Measurements from ENCODE around the gene VPS13D.

Gene VPS13D

GRCh38 chr1:12244078-12244477 is 14.2 kb downstream of the VPS13D start:
- DNase-seq, result no peak

- DNase-seq, result no peak
These were observed 14.8 kb downstream of the VPS13D start for GRCh38 chr1:12244585-12244984.

- DNase-seq, result no peak
These were observed 15.3 kb downstream of the VPS13D start for GRCh38 chr1:12245116-12245515.

- no peak for DNase-seq
These were observed 15.9 kb downstream of the VPS13D start for GRCh38 chr1:12245733-12246132.

GRCh38 chr1:12246584-12246983 is 16.8 kb downstream of the VPS13D start:
- no peak for DNase-seq

GRCh38 chr1:12249181-12249580 is 19.4 kb downstream of the VPS13D start:
- DNase-seq, result no peak

GRCh38 chr1:12249748-12250147 is 19.9 kb downstream of the VPS13D start:
- DNase-seq, result no peak

GRCh38 chr1:12251442-12251841 is 21.6 kb downstream of the VPS13D start:
- DNase-seq, result peak; percentile 56

GRCh38 chr1:12255913-12256312 is 26.1 kb downstream of the VPS13D start:
- no peak for DNase-seq

- DNase-seq, result no peak
These were observed 28.4 kb downstream of the VPS13D start for GRCh38 chr1:12258272-12258671.

GRCh38 chr1:12269351-12269750 is 39.5 kb downstream of the VPS13D start:
- DNase-seq, result no peak

- no peak for DNase-seq
These were observed 41.2 kb downstream of the VPS13D start for GRCh38 chr1:12271033-12271432.

GRCh38 chr1:12272770-12273169 is 42.9 kb downstream of the VPS13D start:
- DNase-seq, result no peak

GRCh38 chr1:12275370-12275769 is 45.5 kb downstream of the VPS13D start:
- DNase-seq, result no peak

GRCh38 chr1:12276225-12276624 is 46.4 kb downstream of the VPS13D start:
- no peak for DNase-seq

GRCh38 chr1:12279003-12279402 is 49.2 kb downstream of the VPS13D start:
- no peak for DNase-seq

- no peak for DNase-seq
These were observed 50.1 kb downstream of the VPS13D start for GRCh38 chr1:12279728-12280464.

GRCh38 chr1:12282142-12282541 is 52.3 kb downstream of the VPS13D start:
- DNase-seq, result no peak

GRCh38 chr1:12284486-12284885 is 54.7 kb downstream of the VPS13D start:
- DNase-seq, result no peak

GRCh38 chr1:12285496-12286143 is 55.8 kb downstream of the VPS13D start:
- DNase-seq, result no peak

GRCh38 chr1:12287869-12288268 is 58.0 kb downstream of the VPS13D start:
- DNase-seq, result no peak

- DNase-seq, result no peak
These were observed 61.0 kb downstream of the VPS13D start for GRCh38 chr1:12290828-12291227.

GRCh38 chr1:12293416-12293815 is 63.6 kb downstream of the VPS13D start:
- DNase-seq, result no peak

GRCh38 chr1:12294076-12294475 is 64.2 kb downstream of the VPS13D start:
- no peak for DNase-seq

GRCh38 chr1:12296016-12296415 is 66.2 kb downstream of the VPS13D start:
- DNase-seq, result no peak

Data from DMS79 (cell line).